Neural cell (in vitro differentiated cells): ENCODE results near the gene RIPOR2. TPM values are rescaled to one million over a fixed set of nuclear protein-coding genes. Genes with fewer than 3 reads are reported as not detected.

Experiments used
- H2AFZ ChIP-seq: fragments of 200-600, 300-800 bp; sonication (generic), shearing (Covaris generic); 2 replicates; pipeline ENCODE4 v1.6.0; 2014; ENCODE audit warnings: low read depth, mild to moderate bottlenecking, antibody characterized with exemption, low read length, moderate library complexity
- H3F3A ChIP-seq: fragments of 200-600 bp; shearing (Covaris generic); 2 replicates; pipeline ENCODE4 v1.6.1; 2016; ENCODE audit warnings: mild to moderate bottlenecking, moderate library complexity, mixed read lengths, antibody characterized with exemption, low read length; ENCODE audit not compliant: insufficient read depth, poor library complexity, severe bottlenecking
- H3K27ac ChIP-seq: fragments of 200-600, 300-800 bp; sonication (generic), shearing (Covaris generic); 2 replicates; pipeline ENCODE4 v1.5.1; 2014; ENCODE audit warnings: mild to moderate bottlenecking, low read length, moderate library complexity
- H3K27me3 ChIP-seq: fragments of 300-800, 200-600 bp; sonication (generic), shearing (Covaris generic); 2 replicates; pipeline ENCODE4 v1.6.0; 2014; ENCODE audit warnings: mild to moderate bottlenecking, low read depth, low read length, moderate library complexity; ENCODE audit not compliant: insufficient read depth
- H3K36me3 ChIP-seq: fragments of 300-800, 200-600 bp; sonication (generic), shearing (Covaris generic); 2 replicates; pipeline ENCODE4 v1.5.1; 2014; ENCODE audit warnings: mild to moderate bottlenecking, antibody characterized with exemption, low read length, moderate library complexity; ENCODE audit not compliant: insufficient read depth
- H3K4me2 ChIP-seq: fragments of 300-800, 200-600 bp; sonication (generic), shearing (Covaris generic); 2 replicates; pipeline ENCODE4 v1.6.0; 2014; ENCODE audit warnings: mild to moderate bottlenecking, low read length
- H3K4me3 ChIP-seq: fragments of 300-800, 200-600 bp; sonication (generic), shearing (Covaris generic); 2 replicates; pipeline ENCODE4 v1.5.1; 2014; ENCODE audit warnings: mild to moderate bottlenecking, low read length, moderate library complexity
- H3K79me2 ChIP-seq: fragments of 200-600 bp; shearing (Covaris generic); replicated peaks from 2 replicates; pipeline ENCODE4 v1.6.0; 2014; ENCODE audit warnings: mild to moderate bottlenecking, low read length, moderate library complexity; ENCODE audit not compliant: insufficient read depth
- H3K9ac ChIP-seq: fragments of 300-800, 200-600 bp; sonication (generic), shearing (Covaris generic); 2 replicates; pipeline ENCODE4 v1.6.1; 2016; ENCODE audit warnings: mild to moderate bottlenecking, low read length, mixed read lengths
- H3K9me2 ChIP-seq: fragments of 200-600 bp; shearing (Covaris generic); 2 replicates; pipeline ENCODE4 v1.6.1; 2016; ENCODE audit warnings: mild to moderate bottlenecking, low read length, mixed read lengths; ENCODE audit not compliant: insufficient read depth
- H3K9me3 ChIP-seq: fragments of 200-600, 300-800 bp; sonication (generic), shearing (Covaris generic); 2 replicates; pipeline ENCODE4 v1.6.1; 2016; ENCODE audit warnings: mild to moderate bottlenecking, mixed run types, low read length, moderate library complexity, mixed read lengths
- H4K20me1 ChIP-seq: fragments of 200-600 bp; shearing (Covaris generic); 2 replicates; pipeline ENCODE4 v1.6.1; 2016; ENCODE audit warnings: mild to moderate bottlenecking, mixed run types; ENCODE audit not compliant: insufficient read depth
- EP300 ChIP-seq: fragments of 450-650 bp; conservative IDR thresholded peaks from 2 replicates; pipeline ENCODE4 v1.6.1; 2014; ENCODE audit warnings: antibody characterized with exemption, mild to moderate bottlenecking, moderate library complexity; ENCODE audit not compliant: poor library complexity, severe bottlenecking
- EZH2 ChIP-seq: fragments of 200-600, 300-800 bp; shearing (Covaris generic), sonication (generic); IDR thresholded peaks from 2 replicates; pipeline ENCODE4 v1.6.1; 2014; ENCODE audit warnings: antibody characterized with exemption, low read length, borderline replicate concordance, mild to moderate bottlenecking; ENCODE audit not compliant: insufficient read depth, poor library complexity, severe bottlenecking
- MXI1 ChIP-seq: fragments of 450-650 bp; conservative IDR thresholded peaks from 2 replicates; pipeline ENCODE4 v1.6.1; 2014; ENCODE audit warnings: antibody characterized with exemption, mild to moderate bottlenecking; ENCODE audit not compliant: poor library complexity, severe bottlenecking
- POLR2AphosphoS5 ChIP-seq: IDR thresholded peaks from 2 replicates; pipeline ENCODE4 v1.6.1; 2012
- RAD21 ChIP-seq: fragments of 450-650 bp; conservative IDR thresholded peaks from 2 replicates; pipeline ENCODE4 v1.6.1; 2014; ENCODE audit warnings: antibody characterized with exemption, mild to moderate bottlenecking, moderate library complexity
- SMC3 ChIP-seq: fragments of 450-650 bp; conservative IDR thresholded peaks from 2 replicates; pipeline ENCODE4 v1.6.1; 2014; ENCODE audit warnings: antibody characterized with exemption, mild to moderate bottlenecking, moderate library complexity; ENCODE audit not compliant: poor library complexity
- TAF1 ChIP-seq: IDR thresholded peaks from 2 replicates; pipeline ENCODE4 v1.6.1; 2012; ENCODE audit warnings: low read depth
- polyA plus RNA-seq: library from polyadenylated mRNA; depleted of rRNA; stranded (reverse); fragments of >200 nt; gene quantifications from 2 replicates; pipeline ENCODE4 v1.2.3, GENCODE V29; 2014
- TF ChIP-seq, protein P1 (sequence below): fragments of 450-650 bp; IDR thresholded peaks from 2 replicates; pipeline ENCODE4 v1.5.1; 2014; ENCODE audit warnings: antibody characterized with exemption, mild to moderate bottlenecking, moderate library complexity; ENCODE audit not compliant: poor library complexity, severe bottlenecking
- TF ChIP-seq, protein P2 (sequence below): IDR thresholded peaks from 2 replicates; pipeline ENCODE4 v1.6.1; 2012; ENCODE audit warnings: borderline replicate concordance

Gene RIPOR2
- polyA plus RNA-seq, 1 donor from 2014 or later, result 83.8 TPM

GRCh38 chr6:24832794-24833193 is 103.0 kb downstream of the RIPOR2 start:
- Histone ChIP-seq H3K9me2 (no peaks in the 10 kb centered on the region), H4K20me1 (no peaks in the 10 kb centered on the region), H3K4me2 (no peak overlapping the region), H3K9me3 (no peaks in the 10 kb centered on the region), H3K79me2 (no peaks in the 10 kb centered on the region), H3K27me3 (no peaks in the 10 kb centered on the region), H2AFZ (no peak overlapping the region), H3K4me3 (no peak overlapping the region), H3F3A (no peaks in the 10 kb centered on the region), H3K27ac (no peak overlapping the region), H3K36me3 (peaks cover 19% of the 10 kb centered on the region), H3K9ac (no peak overlapping the region)
- no peak for TF ChIP-seq RAD21
- no peak for TF ChIP-seq TAF1
- TF ChIP-seq POLR2AphosphoS5, result no peak
- no peak for TF ChIP-seq SMC3
- TF ChIP-seq MXI1, result no peak
- no peak for TF ChIP-seq EZH2
- TF ChIP-seq, protein P1, sequence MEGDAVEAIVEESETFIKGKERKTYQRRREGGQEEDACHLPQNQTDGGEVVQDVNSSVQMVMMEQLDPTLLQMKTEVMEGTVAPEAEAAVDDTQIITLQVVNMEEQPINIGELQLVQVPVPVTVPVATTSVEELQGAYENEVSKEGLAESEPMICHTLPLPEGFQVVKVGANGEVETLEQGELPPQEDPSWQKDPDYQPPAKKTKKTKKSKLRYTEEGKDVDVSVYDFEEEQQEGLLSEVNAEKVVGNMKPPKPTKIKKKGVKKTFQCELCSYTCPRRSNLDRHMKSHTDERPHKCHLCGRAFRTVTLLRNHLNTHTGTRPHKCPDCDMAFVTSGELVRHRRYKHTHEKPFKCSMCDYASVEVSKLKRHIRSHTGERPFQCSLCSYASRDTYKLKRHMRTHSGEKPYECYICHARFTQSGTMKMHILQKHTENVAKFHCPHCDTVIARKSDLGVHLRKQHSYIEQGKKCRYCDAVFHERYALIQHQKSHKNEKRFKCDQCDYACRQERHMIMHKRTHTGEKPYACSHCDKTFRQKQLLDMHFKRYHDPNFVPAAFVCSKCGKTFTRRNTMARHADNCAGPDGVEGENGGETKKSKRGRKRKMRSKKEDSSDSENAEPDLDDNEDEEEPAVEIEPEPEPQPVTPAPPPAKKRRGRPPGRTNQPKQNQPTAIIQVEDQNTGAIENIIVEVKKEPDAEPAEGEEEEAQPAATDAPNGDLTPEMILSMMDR, result no peak
- TF ChIP-seq, protein P2, sequence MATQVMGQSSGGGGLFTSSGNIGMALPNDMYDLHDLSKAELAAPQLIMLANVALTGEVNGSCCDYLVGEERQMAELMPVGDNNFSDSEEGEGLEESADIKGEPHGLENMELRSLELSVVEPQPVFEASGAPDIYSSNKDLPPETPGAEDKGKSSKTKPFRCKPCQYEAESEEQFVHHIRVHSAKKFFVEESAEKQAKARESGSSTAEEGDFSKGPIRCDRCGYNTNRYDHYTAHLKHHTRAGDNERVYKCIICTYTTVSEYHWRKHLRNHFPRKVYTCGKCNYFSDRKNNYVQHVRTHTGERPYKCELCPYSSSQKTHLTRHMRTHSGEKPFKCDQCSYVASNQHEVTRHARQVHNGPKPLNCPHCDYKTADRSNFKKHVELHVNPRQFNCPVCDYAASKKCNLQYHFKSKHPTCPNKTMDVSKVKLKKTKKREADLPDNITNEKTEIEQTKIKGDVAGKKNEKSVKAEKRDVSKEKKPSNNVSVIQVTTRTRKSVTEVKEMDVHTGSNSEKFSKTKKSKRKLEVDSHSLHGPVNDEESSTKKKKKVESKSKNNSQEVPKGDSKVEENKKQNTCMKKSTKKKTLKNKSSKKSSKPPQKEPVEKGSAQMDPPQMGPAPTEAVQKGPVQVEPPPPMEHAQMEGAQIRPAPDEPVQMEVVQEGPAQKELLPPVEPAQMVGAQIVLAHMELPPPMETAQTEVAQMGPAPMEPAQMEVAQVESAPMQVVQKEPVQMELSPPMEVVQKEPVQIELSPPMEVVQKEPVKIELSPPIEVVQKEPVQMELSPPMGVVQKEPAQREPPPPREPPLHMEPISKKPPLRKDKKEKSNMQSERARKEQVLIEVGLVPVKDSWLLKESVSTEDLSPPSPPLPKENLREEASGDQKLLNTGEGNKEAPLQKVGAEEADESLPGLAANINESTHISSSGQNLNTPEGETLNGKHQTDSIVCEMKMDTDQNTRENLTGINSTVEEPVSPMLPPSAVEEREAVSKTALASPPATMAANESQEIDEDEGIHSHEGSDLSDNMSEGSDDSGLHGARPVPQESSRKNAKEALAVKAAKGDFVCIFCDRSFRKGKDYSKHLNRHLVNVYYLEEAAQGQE, result no peak
- no peak for TF ChIP-seq EP300

DNA sequence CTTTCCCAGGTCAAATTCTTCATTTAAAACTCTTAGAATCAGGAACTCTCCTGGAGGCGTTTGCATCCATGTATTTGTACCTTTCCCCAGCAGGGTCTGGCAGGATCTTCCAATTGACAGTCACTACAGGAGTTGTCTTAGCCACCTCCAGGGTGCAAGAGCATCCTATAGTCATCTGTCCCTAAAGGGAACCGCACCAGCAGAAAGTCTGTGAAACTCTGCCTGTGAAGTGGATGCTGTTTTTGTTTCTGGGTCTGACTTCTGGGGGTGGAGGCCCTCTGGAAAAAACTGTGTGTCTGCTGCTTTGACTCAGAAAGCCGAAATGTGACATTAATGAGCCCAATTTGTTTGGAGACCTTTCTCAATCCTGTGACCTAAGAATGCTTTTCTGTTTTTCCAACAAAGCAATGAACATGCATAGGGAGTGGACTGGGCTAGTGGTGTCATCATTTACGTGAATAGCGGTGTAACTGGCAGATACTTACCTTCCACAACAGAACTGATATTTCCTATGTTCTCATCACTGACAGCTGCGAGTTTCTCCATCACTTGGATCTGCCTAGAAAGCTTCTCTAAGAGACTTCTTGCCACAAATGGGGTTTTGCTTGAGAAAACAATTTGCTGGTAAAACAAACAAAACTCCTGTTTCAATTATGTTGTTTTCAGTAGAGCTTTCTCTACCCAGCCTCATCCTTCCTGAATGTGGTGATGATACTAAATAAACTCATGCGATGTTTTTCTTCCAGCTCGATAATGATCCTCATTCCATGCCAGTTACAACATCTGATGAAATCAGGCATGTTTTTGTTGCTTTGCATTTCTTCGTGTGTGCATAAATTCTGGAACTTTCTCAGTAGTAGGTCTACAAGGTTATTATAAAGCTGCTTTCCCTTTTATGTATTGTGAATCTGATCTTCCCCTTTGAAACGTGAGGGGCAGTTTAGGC is 103.7 kb downstream of the RIPOR2 start:
- no peaks in the 10 kb centered on the region for H3K79me2 ChIP-seq
- H3K27ac ChIP-seq, result no peak overlapping the region
- H3F3A ChIP-seq, result no peaks in the 10 kb centered on the region
- H3K36me3 ChIP-seq, result peaks cover 24% of the 10 kb centered on the region
- no peak overlapping the region for H3K4me2 ChIP-seq
- TF ChIP-seq POLR2AphosphoS5 (no peak), EP300 (no peak), EZH2 (no peak), MXI1 (no peak), TAF1 (no peak), SMC3 (no peak), RAD21 (no peak)
- TF ChIP-seq, protein P2, result no peak
- no peaks in the 10 kb centered on the region for H4K20me1 ChIP-seq
- no peaks in the 10 kb centered on the region for H3K9me3 ChIP-seq
- no peaks in the 10 kb centered on the region for H3K27me3 ChIP-seq
- H2AFZ ChIP-seq, result no peak overlapping the region
- no peak overlapping the region for H3K4me3 ChIP-seq
- H3K9ac ChIP-seq, result no peak overlapping the region
- H3K9me2 ChIP-seq, result no peaks in the 10 kb centered on the region
